H1 (cell line): Measurements from ENCODE around the gene ZSCAN21. TPM values are rescaled to one million over a fixed set of nuclear protein-coding genes. Genes with fewer than 3 reads are reported as not detected.

Source experiments
- ATF2 ChIP-seq: IDR thresholded peaks from 2 replicates; pipeline ENCODE4 v1.6.1; 2012; ENCODE audit warnings: low read length, inconsistent platforms
- CHD1 ChIP-seq: IDR thresholded peaks from 2 replicates; pipeline ENCODE4 v1.6.1; 2012; ENCODE audit warnings: low read depth, low read length, improper control_type of control experiment
- CHD7 ChIP-seq: fragments of 300-600 bp; sonication (generic); IDR thresholded peaks from 2 replicates; pipeline ENCODE4 v1.7.1; 2012; ENCODE audit warnings: low read length, moderate library complexity, mild to moderate bottlenecking, inconsistent platforms; ENCODE audit not compliant: insufficient replicate concordance
- EGR1 ChIP-seq: IDR thresholded peaks from 2 replicates; pipeline ENCODE4 v1.6.1; 2011; ENCODE audit warnings: low read depth, low read length, borderline replicate concordance
- GABPA ChIP-seq: IDR thresholded peaks from 2 replicates; pipeline ENCODE4 v1.6.1; 2011; ENCODE audit warnings: mild to moderate bottlenecking, low read length, moderate library complexity, borderline replicate concordance; ENCODE audit not compliant: insufficient read depth
- SRF ChIP-seq: IDR thresholded peaks from 2 replicates; pipeline ENCODE4 v1.6.1; 2011; ENCODE audit warnings: mild to moderate bottlenecking, low read depth, low read length, moderate library complexity
- TAF7 ChIP-seq: optimal IDR thresholded peaks from 2 replicates; pipeline ENCODE3; 2011; ENCODE audit warnings: low read depth, mild to moderate bottlenecking, inconsistent platforms, low read length, moderate library complexity, borderline replicate concordance
- polyA plus RNA-seq, 7 experiments: library from polyadenylated mRNA; depleted of rRNA in 3 of 7; stranded (reverse) in 5 of 7; unstranded in 2 of 7; fragments of >200 nt in 5 of 7; fragments of 200-250 nt in 2 of 7; gene quantifications; 1 replicate in 5 of 7; 2 replicates in 1 of 7; 4 replicates in 1 of 7; pipeline versions ENCODE4 v1.2.1 to v1.2.3, GENCODE V29; 2011 to 2013; ENCODE audit warnings: missing spikeins in 2 of 7, mixed read lengths in 2 of 7
- total RNA-seq: library from RNA; stranded (reverse); fragmentation: NEBNext Ultra II Directional; extraction: Animal tissue kit (Norgen Biotek cat#: 25700); gene quantifications from 2 replicates; pipeline ENCODE4 v1.2.1, GENCODE V29; 2021

The ZSCAN21 gene
- total and polyA plus RNA-seq, 2 of the 8 experiments (the other 6 are each of a cell fraction or from before 2014, with no cell fraction given) = 15.4 to 26.1 TPM

GRCh38 chr7:100015232-100016214 is 34.1 kb upstream of the ZSCAN21 start, which contains the start of gene ZKSCAN1 (continued):
- TF ChIP-seq TAF7 (peak; percentile 95), CHD7 (no peak), GABPA (peak; percentile 97), ATF2 (no peak), CHD1 (no peak), SRF (0 out of 2 replicates have a peak, but pooled peaks have one; percentile 18), EGR1 (peak; percentile 97)
